ENCODE data around the gene C2CD2.

DNA sequence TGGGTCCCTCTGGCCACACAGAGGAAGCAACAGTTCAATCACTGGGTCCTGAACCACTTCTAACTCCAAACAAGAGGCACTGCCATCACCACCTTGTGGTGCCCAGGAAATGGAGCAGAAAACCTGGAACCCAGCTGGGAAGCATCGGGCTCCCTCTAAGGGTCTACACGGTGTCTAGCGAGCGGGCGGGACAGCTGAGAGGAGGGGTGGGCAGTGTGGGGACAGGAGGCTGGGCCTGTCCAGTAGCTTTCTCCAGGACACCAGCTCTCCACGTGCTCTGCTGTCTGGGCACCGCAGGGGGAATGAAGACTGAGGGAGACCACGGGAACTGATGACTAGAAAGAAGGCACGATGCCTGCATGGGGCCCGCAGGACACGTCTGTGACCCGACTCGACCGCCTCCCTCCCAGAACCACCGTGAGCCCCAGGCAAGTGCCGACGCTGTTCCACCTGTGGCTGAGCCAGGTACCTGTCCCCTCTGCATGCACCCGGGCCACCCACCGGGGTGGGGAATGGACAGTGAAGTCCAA lies 69.3 kb downstream of the C2CD2 start:
- TF ChIP-seq, protein P1, sequence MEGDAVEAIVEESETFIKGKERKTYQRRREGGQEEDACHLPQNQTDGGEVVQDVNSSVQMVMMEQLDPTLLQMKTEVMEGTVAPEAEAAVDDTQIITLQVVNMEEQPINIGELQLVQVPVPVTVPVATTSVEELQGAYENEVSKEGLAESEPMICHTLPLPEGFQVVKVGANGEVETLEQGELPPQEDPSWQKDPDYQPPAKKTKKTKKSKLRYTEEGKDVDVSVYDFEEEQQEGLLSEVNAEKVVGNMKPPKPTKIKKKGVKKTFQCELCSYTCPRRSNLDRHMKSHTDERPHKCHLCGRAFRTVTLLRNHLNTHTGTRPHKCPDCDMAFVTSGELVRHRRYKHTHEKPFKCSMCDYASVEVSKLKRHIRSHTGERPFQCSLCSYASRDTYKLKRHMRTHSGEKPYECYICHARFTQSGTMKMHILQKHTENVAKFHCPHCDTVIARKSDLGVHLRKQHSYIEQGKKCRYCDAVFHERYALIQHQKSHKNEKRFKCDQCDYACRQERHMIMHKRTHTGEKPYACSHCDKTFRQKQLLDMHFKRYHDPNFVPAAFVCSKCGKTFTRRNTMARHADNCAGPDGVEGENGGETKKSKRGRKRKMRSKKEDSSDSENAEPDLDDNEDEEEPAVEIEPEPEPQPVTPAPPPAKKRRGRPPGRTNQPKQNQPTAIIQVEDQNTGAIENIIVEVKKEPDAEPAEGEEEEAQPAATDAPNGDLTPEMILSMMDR (IDR thresholded peaks at IDR 0.05 in 2 of 3, conservative IDR thresholded peaks at IDR 0.05 in 1 of 3; ENCODE audit: control insufficient read depth in 2 of 3, extremely low read depth in 1 of 3, insufficient read depth in 1 of 3, low read depth in 3 of 3, low read length in 3 of 3), result no peak
- TF ChIP-seq SP1 (IDR thresholded peaks at IDR 0.05; ENCODE audit: low read depth, low read length), result no peak
- TF ChIP-seq EED (IDR thresholded peaks at IDR 0.05; ENCODE audit: low read depth), result no peak
- no peak for TF ChIP-seq CBX5 (IDR thresholded peaks at IDR 0.05; ENCODE audit: low read depth)
- TF ChIP-seq, protein P2, sequence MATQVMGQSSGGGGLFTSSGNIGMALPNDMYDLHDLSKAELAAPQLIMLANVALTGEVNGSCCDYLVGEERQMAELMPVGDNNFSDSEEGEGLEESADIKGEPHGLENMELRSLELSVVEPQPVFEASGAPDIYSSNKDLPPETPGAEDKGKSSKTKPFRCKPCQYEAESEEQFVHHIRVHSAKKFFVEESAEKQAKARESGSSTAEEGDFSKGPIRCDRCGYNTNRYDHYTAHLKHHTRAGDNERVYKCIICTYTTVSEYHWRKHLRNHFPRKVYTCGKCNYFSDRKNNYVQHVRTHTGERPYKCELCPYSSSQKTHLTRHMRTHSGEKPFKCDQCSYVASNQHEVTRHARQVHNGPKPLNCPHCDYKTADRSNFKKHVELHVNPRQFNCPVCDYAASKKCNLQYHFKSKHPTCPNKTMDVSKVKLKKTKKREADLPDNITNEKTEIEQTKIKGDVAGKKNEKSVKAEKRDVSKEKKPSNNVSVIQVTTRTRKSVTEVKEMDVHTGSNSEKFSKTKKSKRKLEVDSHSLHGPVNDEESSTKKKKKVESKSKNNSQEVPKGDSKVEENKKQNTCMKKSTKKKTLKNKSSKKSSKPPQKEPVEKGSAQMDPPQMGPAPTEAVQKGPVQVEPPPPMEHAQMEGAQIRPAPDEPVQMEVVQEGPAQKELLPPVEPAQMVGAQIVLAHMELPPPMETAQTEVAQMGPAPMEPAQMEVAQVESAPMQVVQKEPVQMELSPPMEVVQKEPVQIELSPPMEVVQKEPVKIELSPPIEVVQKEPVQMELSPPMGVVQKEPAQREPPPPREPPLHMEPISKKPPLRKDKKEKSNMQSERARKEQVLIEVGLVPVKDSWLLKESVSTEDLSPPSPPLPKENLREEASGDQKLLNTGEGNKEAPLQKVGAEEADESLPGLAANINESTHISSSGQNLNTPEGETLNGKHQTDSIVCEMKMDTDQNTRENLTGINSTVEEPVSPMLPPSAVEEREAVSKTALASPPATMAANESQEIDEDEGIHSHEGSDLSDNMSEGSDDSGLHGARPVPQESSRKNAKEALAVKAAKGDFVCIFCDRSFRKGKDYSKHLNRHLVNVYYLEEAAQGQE (IDR thresholded peaks at IDR 0.05; ENCODE audit: low read depth, low read length), result no peak
- no peak for TF ChIP-seq RB1 (IDR thresholded peaks at IDR 0.05; ENCODE audit: borderline replicate concordance)

Measured in GM12878 (cell line).